Astrocyte (in vitro differentiated cells and primary cell): Measurements from ENCODE around the gene BANK1. TPM values are rescaled to one million over a fixed set of nuclear protein-coding genes. Genes with fewer than 3 reads are reported as not detected.

Experiments
- DNase-seq: peaks from one replicate; pipeline ENCODE4 v3.0.0-alpha.2; 2010; ENCODE audit warnings: low read depth
- FAIRE-seq: peaks from 2 replicates; lab custom pipeline; 2011; peaks lifted over from hg19 to GRCh38; lab: Jason Lieb, UNC
- H2AFZ ChIP-seq: 2 replicates; pipeline ENCODE4 v1.6.0; 2012; ENCODE audit warnings: low read depth, low read length, inconsistent platforms
- H3K27ac ChIP-seq: 2 replicates; pipeline ENCODE4 v1.5.1; 2011; ENCODE audit warnings: low read depth, low read length, inconsistent platforms
- H3K27me3 ChIP-seq: 2 replicates; pipeline ENCODE4 v1.6.0; 2011; ENCODE audit warnings: low read length, inconsistent platforms; ENCODE audit not compliant: insufficient read depth
- H3K36me3 ChIP-seq: 2 replicates; pipeline ENCODE4 v1.5.1; 2011; ENCODE audit warnings: low read length, inconsistent platforms; ENCODE audit not compliant: insufficient read depth
- H3K4me1 ChIP-seq: 2 replicates; pipeline ENCODE4 v1.5.1; 2011; ENCODE audit warnings: low read length, inconsistent platforms; ENCODE audit not compliant: insufficient read depth
- H3K4me2 ChIP-seq: 2 replicates; pipeline ENCODE4 v1.6.0; 2012; ENCODE audit warnings: low read length, inconsistent platforms
- H3K4me3 ChIP-seq: 2 replicates; pipeline ENCODE4 v1.5.1; 2011; ENCODE audit warnings: low read depth, mild to moderate bottlenecking, low read length, inconsistent platforms; ENCODE audit not compliant: insufficient read depth
- H3K79me2 ChIP-seq: 2 replicates; pipeline ENCODE4 v1.6.0; 2012; ENCODE audit warnings: mild to moderate bottlenecking, low read length, inconsistent platforms; ENCODE audit not compliant: insufficient read depth
- H3K9ac ChIP-seq: 2 replicates; pipeline ENCODE4 v1.6.0; 2012; ENCODE audit warnings: mild to moderate bottlenecking, low read length, inconsistent platforms
- H3K9me3 ChIP-seq: 2 replicates; pipeline ENCODE4 v1.5.1; 2012; ENCODE audit warnings: low read depth, mild to moderate bottlenecking, low read length, inconsistent platforms; ENCODE audit not compliant: insufficient read depth
- H4K20me1 ChIP-seq: 2 replicates; pipeline ENCODE4 v1.6.0; 2012; ENCODE audit warnings: low read length, inconsistent platforms; ENCODE audit not compliant: insufficient read depth
- H3K27ac Mint-ChIP-seq: one replicate; pipeline ENCODE4 v1.8.0; 2021; ENCODE audit warnings: mild to moderate bottlenecking, mixed read lengths; ENCODE audit not compliant: unreplicated experiment
- H3K27me3 Mint-ChIP-seq: one replicate; pipeline ENCODE4 v1.8.0; 2021; ENCODE audit warnings: low read depth, mixed read lengths; ENCODE audit not compliant: unreplicated experiment
- H3K36me3 Mint-ChIP-seq: one replicate; pipeline ENCODE4 v1.8.0; 2021; ENCODE audit warnings: low read depth, mixed read lengths; ENCODE audit not compliant: unreplicated experiment
- H3K4me1 Mint-ChIP-seq: one replicate; pipeline ENCODE4 v1.8.0; 2021; ENCODE audit warnings: low read depth, mixed read lengths; ENCODE audit not compliant: unreplicated experiment
- H3K4me3 Mint-ChIP-seq: one replicate; pipeline ENCODE4 v1.8.0; 2021; ENCODE audit warnings: mild to moderate bottlenecking, moderate library complexity, mixed read lengths; ENCODE audit not compliant: unreplicated experiment
- H3K9me3 Mint-ChIP-seq: one replicate; pipeline ENCODE4 v1.8.0; 2021; ENCODE audit warnings: mild to moderate bottlenecking, mixed read lengths; ENCODE audit not compliant: unreplicated experiment
- CTCF ChIP-seq: IDR thresholded peaks from 2 replicates; pipeline ENCODE4 v1.5.1; 2011; ENCODE audit warnings: low read depth, mild to moderate bottlenecking, inconsistent platforms, low read length, moderate library complexity; ENCODE audit not compliant: insufficient read depth
- EZH2 ChIP-seq: IDR thresholded peaks from 2 replicates; pipeline ENCODE4 v1.6.1; 2012; ENCODE audit warnings: mild to moderate bottlenecking, low read length, inconsistent platforms; ENCODE audit not compliant: insufficient read depth
- total RNA-seq: library from RNA; stranded (reverse); gene quantifications from 2 replicates; pipeline ENCODE4 v1.2.1, GENCODE V29; 2021

The BANK1 gene
- total RNA-seq, 1 donor from 2014 or later = 1.3 TPM

- no peaks in the 10 kb centered on the region for H3K27me3 Mint-ChIP-seq
These were observed 266.6 kb downstream of the BANK1 start for GRCh38 chr4:102057122-102057521.

GRCh38 chr4:102061133-102061532, 270.6 kb downstream of the BANK1 start:
- H3K4me1 Mint-ChIP-seq = no peaks in the 10 kb centered on the region
- TF ChIP-seq EZH2 = no peak
- Histone ChIP-seq H3K27ac (no peak overlapping the region), H3K4me3 (no peak overlapping the region), H4K20me1 (no peaks in the 10 kb centered on the region), H2AFZ (no peak overlapping the region), H3K36me3 (no peaks in the 10 kb centered on the region), H3K79me2 (no peaks in the 10 kb centered on the region), H3K9ac (no peak overlapping the region), H3K27me3 (no peaks in the 10 kb centered on the region), H3K4me2 (no peak overlapping the region), H3K9me3 (no peaks in the 10 kb centered on the region), H3K4me1 (no peaks in the 10 kb centered on the region)
- no peaks in the 10 kb centered on the region for H3K9me3 Mint-ChIP-seq
- no peaks in the 10 kb centered on the region for H3K27me3 Mint-ChIP-seq
- no peaks in the 10 kb centered on the region for H3K36me3 Mint-ChIP-seq
- FAIRE-seq (no peak), DNase-seq (no peak)
- H3K27ac Mint-ChIP-seq = no peak overlapping the region
- no peak overlapping the region for H3K4me3 Mint-ChIP-seq

More at GRCh38 chr4:102057122-102057521, 266.6 kb downstream of the BANK1 start:
- Mint-ChIP-seq H3K9me3 (no peaks in the 10 kb centered on the region), H3K4me1 (no peaks in the 10 kb centered on the region), H3K4me3 (no peak overlapping the region), H3K36me3 (no peaks in the 10 kb centered on the region), H3K27ac (no peak overlapping the region)
- no peak for DNase-seq
- no peaks in the 10 kb centered on the region for H3K4me1 ChIP-seq
- H3K4me2 ChIP-seq = no peak overlapping the region
- H3K27me3 ChIP-seq = no peaks in the 10 kb centered on the region
- no peak overlapping the region for H3K9ac ChIP-seq
- no peaks in the 10 kb centered on the region for H3K79me2 ChIP-seq
- no peak for FAIRE-seq
- no peaks in the 10 kb centered on the region for H3K9me3 ChIP-seq
- H3K36me3 ChIP-seq = no peaks in the 10 kb centered on the region
- no peaks in the 10 kb centered on the region for H4K20me1 ChIP-seq
- no peak overlapping the region for H3K4me3 ChIP-seq
- TF ChIP-seq EZH2 (no peak), CTCF (no peak)
- H3K27ac ChIP-seq = no peak overlapping the region
- no peak overlapping the region for H2AFZ ChIP-seq

- Histone ChIP-seq H2AFZ (no peak overlapping the region), H3K4me1 (no peaks in the 10 kb centered on the region), H3K27ac (no peak overlapping the region), H3K27me3 (no peaks in the 10 kb centered on the region), H3K4me3 (no peak overlapping the region), H3K9me3 (no peaks in the 10 kb centered on the region), H3K36me3 (no peaks in the 10 kb centered on the region), H4K20me1 (no peaks in the 10 kb centered on the region), H3K4me2 (no peak overlapping the region), H3K79me2 (no peaks in the 10 kb centered on the region), H3K9ac (no peak overlapping the region)
- H3K27ac Mint-ChIP-seq = no peak overlapping the region
- no peaks in the 10 kb centered on the region for H3K9me3 Mint-ChIP-seq
- DNase-seq (no peak), FAIRE-seq (no peak)
- H3K4me1 Mint-ChIP-seq = no peaks in the 10 kb centered on the region
- no peak for TF ChIP-seq CTCF
- no peak for TF ChIP-seq EZH2
- H3K36me3 Mint-ChIP-seq = no peaks in the 10 kb centered on the region
- no peaks in the 10 kb centered on the region for H3K27me3 Mint-ChIP-seq
- no peak overlapping the region for H3K4me3 Mint-ChIP-seq
These were observed 274.4 kb downstream of the BANK1 start for GRCh38 chr4:102064747-102065442.
